HepG2 (cell line): Measurements from ENCODE around the gene THRB.

Source experiments
- ATF3 ChIP-seq: sonication (generic); formaldehyde crosslinking; IDR thresholded peaks from 2 replicates; pipeline ENCODE4 v1.4.0; 2020; ENCODE audit warnings: missing genetic modification reagents
- BHLHE40 ChIP-seq: IDR thresholded peaks from 2 replicates; pipeline ENCODE4 v1.6.1; 2011; ENCODE audit warnings: low read length, improper control_type of control experiment
- CTCF ChIP-seq: sonication (generic); formaldehyde crosslinking; IDR thresholded peaks from 2 replicates; pipeline ENCODE4 v1.5.0; 2020; ENCODE audit warnings: mild to moderate bottlenecking, missing genetic modification reagents, moderate library complexity
- EZH2 ChIP-seq: conservative IDR thresholded peaks from 2 replicates; pipeline ENCODE4 v1.6.1; 2012; ENCODE audit warnings: mild to moderate bottlenecking, low read depth, low read length, moderate library complexity
- GTF2F1 ChIP-seq: fragments of 150-350 bp; IDR thresholded peaks from 2 replicates; pipeline ENCODE4 v1.6.1; 2014; ENCODE audit warnings: low read length
- ISX ChIP-seq: sonication (generic); formaldehyde crosslinking; conservative IDR thresholded peaks from 2 replicates; pipeline ENCODE4 v1.5.0; 2020; ENCODE audit warnings: missing genetic modification reagents
- KLF9 ChIP-seq: IDR thresholded peaks from 2 replicates; pipeline ENCODE4 v1.6.1; 2016; ENCODE audit warnings: low read depth
- NFIB ChIP-seq: sonication (generic); formaldehyde crosslinking; IDR thresholded peaks from 2 replicates; pipeline ENCODE4 v1.9.0; 2021; ENCODE audit warnings: missing genetic modification reagents, mild to moderate bottlenecking, borderline replicate concordance
- SRSF1 ChIP-seq: fragments of 200-400 bp; formaldehyde crosslinking; optimal IDR thresholded peaks from 2 replicates; pipeline ENCODE3; 2017; ENCODE audit warnings: mild to moderate bottlenecking, low read depth, low read length, moderate library complexity
- TBL1XR1 ChIP-seq: fragments of 150-350 bp; IDR thresholded peaks from 2 replicates; pipeline ENCODE4 v1.6.1; 2014; ENCODE audit warnings: borderline replicate concordance, low read length; ENCODE audit not compliant: partially characterized antibody
- YY1 ChIP-seq: IDR thresholded peaks from 2 replicates; pipeline ENCODE4 v1.6.1; 2011; ENCODE audit warnings: low read length, low read depth, moderate library complexity, mild to moderate bottlenecking; ENCODE audit not compliant: insufficient read depth, insufficient replicate concordance
- TF ChIP-seq, protein P1 (sequence below): sonication (generic); formaldehyde crosslinking; IDR thresholded peaks from 2 replicates; pipeline ENCODE4 v1.4.0; 2020; ENCODE audit warnings: mild to moderate bottlenecking, missing genetic modification reagents

GRCh38 chr3:24400015-24400414 is 94.6 kb downstream of the THRB start:
- TF ChIP-seq BHLHE40 (no peak), ISX (CRISPR knock-in tag) (no peak), SRSF1 (no peak), NFIB (CRISPR knock-in tag) (no peak), YY1 (no peak), EZH2 (no peak), ATF3 (no peak), TBL1XR1 (no peak), KLF9 (CRISPR knock-in tag) (no peak), CTCF (no peak), GTF2F1 (no peak)
- TF ChIP-seq, protein P1, sequence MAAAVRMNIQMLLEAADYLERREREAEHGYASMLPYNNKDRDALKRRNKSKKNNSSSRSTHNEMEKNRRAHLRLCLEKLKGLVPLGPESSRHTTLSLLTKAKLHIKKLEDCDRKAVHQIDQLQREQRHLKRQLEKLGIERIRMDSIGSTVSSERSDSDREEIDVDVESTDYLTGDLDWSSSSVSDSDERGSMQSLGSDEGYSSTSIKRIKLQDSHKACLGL (CRISPR knock-in tag), result no peak
